Activated CD8-positive, alpha-beta T cell treated with anti-CD3 and anti-CD28 coated beads for 36 hours (primary cell): ENCODE data around the gene PIK3R2. TPM values are rescaled to one million over a fixed set of nuclear protein-coding genes. Genes with fewer than 3 reads are reported as not detected.
A peak's percentile ranks its signal among the peaks of the same experiment; 100 is the strongest.

Source experiments
- ATAC-seq: fragments of 200-7000 bp; cut with Tn5 transposase; one replicate; pipeline ENCODE4 v1.10.0; 2021; ENCODE audit warnings: mild to moderate bottlenecking, moderate library complexity
- CTCF ChIA-PET: fragments of 350-600 bp; sonication (Branson Sonifier 250); formaldehyde crosslinking; loops from one replicate; lab custom pipeline; 2021; ENCODE audit warnings: antibody characterized with exemption; lab: Charles Lee
- POLR2A ChIA-PET: fragments of 350-600 bp; sonication (Branson Sonifier 250); formaldehyde crosslinking; loops from one replicate; lab custom pipeline; 2021; ENCODE audit warnings: antibody characterized with exemption; lab: Charles Lee
- DNase-seq: peaks from one replicate; pipeline ENCODE4 v3.0.0-alpha.2; 2020
- H3K27ac Mint-ChIP-seq: one replicate; pipeline ENCODE4 v1.8.0; 2021; ENCODE audit warnings: mild to moderate bottlenecking, mixed read lengths
- H3K27me3 Mint-ChIP-seq: one replicate; pipeline ENCODE4 v1.8.0; 2021; ENCODE audit warnings: mixed read lengths
- H3K36me3 Mint-ChIP-seq: one replicate; pipeline ENCODE4 v1.8.0; 2021; ENCODE audit warnings: low read depth, mixed read lengths
- H3K4me1 Mint-ChIP-seq: one replicate; pipeline ENCODE4 v1.8.0; 2021; ENCODE audit warnings: low read depth, mixed read lengths
- H3K4me3 Mint-ChIP-seq: one replicate; pipeline ENCODE4 v1.8.0; 2021; ENCODE audit warnings: mild to moderate bottlenecking, moderate library complexity, mixed read lengths
- H3K9me3 Mint-ChIP-seq: one replicate; pipeline ENCODE4 v1.8.0; 2021; ENCODE audit warnings: mixed read lengths
- intact Hi-C: fragments of 100-400 bp; cut with micrococcal nuclease; formaldehyde crosslinking; loops from one replicate; pipeline ENCODE4 v1.10.0; 2022
- total RNA-seq, 2 experiments: library from RNA; stranded (reverse); gene quantifications; one replicate each; pipeline ENCODE4 v1.2.3, GENCODE V29; 2021
- TF ChIP-seq, protein P1 (sequence below): fragments of 200-600 bp; IDR thresholded peaks from one replicate; pipeline ENCODE4 v1.8.0; 2022; ENCODE audit warnings: antibody characterized with exemption, mild to moderate bottlenecking

PIK3R2 gene
- total RNA-seq, 2 experiments from 2014 or later = 15.0 to 15.8 TPM

DNA sequence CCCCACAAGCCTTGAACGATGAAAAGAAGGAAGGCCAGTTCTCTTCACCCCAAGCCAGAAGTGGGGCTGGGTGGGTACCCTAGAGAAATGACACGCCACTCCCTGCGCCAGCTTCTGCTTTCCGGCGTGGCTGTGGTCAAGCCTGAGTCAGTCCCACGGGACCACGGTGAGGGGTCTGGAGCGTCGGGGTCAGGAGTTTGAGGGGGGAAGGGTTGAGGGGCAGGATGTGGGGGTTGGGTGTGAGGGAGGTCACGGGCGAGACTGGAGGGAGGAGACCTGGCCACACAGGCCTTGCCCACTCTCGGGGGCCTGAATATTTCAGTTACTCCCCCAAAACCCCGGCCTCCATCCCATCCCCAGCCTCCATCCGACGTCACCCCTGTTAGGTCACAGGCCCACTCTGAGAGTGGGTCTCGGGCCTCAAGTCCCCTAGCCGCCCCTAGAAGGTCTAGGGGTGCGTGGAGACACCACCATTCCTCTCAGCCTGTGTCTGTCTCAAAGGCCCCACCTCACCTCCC, 20.1 kb downstream of the PIK3R2 start:
- H3K4me1 Mint-ChIP-seq = peaks cover 7% of the 10 kb centered on the region
- peak overlapping the region; percentile 80 for H3K4me3 Mint-ChIP-seq
- H3K36me3 Mint-ChIP-seq = peaks cover 9% of the 10 kb centered on the region
- no peaks in the 10 kb centered on the region for H3K9me3 Mint-ChIP-seq
- ATAC-seq = no peak
- TF ChIP-seq, protein P1, sequence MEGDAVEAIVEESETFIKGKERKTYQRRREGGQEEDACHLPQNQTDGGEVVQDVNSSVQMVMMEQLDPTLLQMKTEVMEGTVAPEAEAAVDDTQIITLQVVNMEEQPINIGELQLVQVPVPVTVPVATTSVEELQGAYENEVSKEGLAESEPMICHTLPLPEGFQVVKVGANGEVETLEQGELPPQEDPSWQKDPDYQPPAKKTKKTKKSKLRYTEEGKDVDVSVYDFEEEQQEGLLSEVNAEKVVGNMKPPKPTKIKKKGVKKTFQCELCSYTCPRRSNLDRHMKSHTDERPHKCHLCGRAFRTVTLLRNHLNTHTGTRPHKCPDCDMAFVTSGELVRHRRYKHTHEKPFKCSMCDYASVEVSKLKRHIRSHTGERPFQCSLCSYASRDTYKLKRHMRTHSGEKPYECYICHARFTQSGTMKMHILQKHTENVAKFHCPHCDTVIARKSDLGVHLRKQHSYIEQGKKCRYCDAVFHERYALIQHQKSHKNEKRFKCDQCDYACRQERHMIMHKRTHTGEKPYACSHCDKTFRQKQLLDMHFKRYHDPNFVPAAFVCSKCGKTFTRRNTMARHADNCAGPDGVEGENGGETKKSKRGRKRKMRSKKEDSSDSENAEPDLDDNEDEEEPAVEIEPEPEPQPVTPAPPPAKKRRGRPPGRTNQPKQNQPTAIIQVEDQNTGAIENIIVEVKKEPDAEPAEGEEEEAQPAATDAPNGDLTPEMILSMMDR = no peak
- H3K27me3 Mint-ChIP-seq = no peaks in the 10 kb centered on the region
- peak overlapping the region; percentile 57 for H3K27ac Mint-ChIP-seq
- DNase-seq = no peak
- ChIA-PET POLR2A (interaction anchor here (1.3 kb wide), 1 partner anchor 13 kb away, joined by 4 read pairs; no protein-coding TSS in a partner anchor), CTCF (interaction anchor here (1.3 kb wide), 1 partner anchor 60 kb away, joined by 7 read pairs; no protein-coding TSS in a partner anchor)
- intact Hi-C loops = no loop called here

DNA sequence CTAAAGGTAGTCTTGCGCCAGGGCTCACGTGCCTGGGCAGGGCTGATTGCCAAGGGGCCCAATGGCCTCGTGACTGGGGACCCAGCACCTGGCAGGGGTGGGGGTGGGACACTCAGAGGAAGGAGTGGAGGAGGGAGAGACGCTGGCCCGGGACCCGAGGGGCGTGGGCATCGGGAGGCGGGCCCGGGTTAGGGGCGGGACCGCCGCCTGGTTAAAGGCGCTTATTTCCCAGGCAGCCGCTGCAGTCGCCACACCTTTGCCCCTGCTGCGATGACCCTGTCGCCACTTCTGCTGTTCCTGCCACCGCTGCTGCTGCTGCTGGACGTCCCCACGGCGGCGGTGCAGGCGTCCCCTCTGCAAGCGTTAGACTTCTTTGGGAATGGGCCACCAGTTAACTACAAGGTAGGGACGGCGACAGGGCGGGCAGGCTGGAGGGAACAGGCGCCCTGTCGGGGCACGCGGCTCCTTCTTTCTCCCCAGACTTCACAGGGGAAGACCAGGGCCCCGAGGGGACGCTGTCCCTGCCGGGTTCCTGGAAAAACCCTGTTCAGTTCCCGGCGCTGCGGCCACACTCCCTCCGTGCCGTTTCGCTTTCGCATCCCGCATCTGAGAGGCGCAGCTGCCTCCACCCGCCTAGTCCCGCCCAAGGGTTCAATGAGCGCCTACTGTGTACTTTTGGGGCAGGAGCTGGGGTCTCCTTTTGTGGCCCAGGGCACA, 20.8 kb downstream of the PIK3R2 start, which contains the start of gene IFI30:
IFI30 (plus strand) TSS at position 242 of the 717 bp plus-strand sequence; CDS start at position 271, 29 bp downstream.
- intact Hi-C loops = no loop called here
- POLR2A ChIA-PET = interaction anchor here (0.9 to 1.3 kb wide), 3 partner anchors 8 to 25 kb away, joined by 3 to 5 read pairs (median 5); no protein-coding TSS in a partner anchor

DNA sequence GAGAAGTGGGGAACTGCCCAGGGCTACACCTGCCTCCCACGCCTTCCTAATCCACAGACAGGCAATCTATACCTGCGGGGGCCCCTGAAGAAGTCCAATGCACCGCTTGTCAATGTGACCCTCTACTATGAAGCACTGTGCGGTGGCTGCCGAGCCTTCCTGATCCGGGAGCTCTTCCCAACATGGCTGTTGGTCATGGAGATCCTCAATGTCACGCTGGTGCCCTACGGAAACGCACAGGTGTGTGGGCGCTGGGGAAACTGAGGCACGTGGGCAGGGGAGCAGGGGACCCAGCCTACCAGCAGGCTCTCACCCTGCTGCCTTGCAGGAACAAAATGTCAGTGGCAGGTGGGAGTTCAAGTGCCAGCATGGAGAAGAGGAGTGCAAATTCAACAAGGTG, 22.0 kb downstream of the PIK3R2 start:
- DNase-seq (no peak), ATAC-seq (no peak)
- Mint-ChIP-seq H3K27ac (no peak overlapping the region), H3K36me3 (peaks cover 4% of the 10 kb centered on the region), H3K9me3 (no peaks in the 10 kb centered on the region), H3K27me3 (no peaks in the 10 kb centered on the region), H3K4me1 (peaks cover 7% of the 10 kb centered on the region), H3K4me3 (peak overlapping the region; percentile 80)
- intact Hi-C loops = no loop called here
- TF ChIP-seq, protein P1 = no peak
- ChIA-PET CTCF (interaction anchor here (0.9 to 1.3 kb wide), 4 partner anchors 13 to 62 kb away, joined by 3 to 4 read pairs (median 4); partner anchors contain the start of gene MPV17L2), POLR2A (interaction anchor here (1.3 kb wide), 1 partner anchor 9 kb away, joined by 5 read pairs; no protein-coding TSS in a partner anchor)

More for the DNA sequence above, 20.8 kb downstream of the PIK3R2 start, which contains the start of gene IFI30:
- DNase-seq = peak; percentile 72
- no peaks in the 10 kb centered on the region for H3K9me3 Mint-ChIP-seq
- H3K36me3 Mint-ChIP-seq = peaks cover 4% of the 10 kb centered on the region
- peaks cover 7% of the 10 kb centered on the region for H3K4me1 Mint-ChIP-seq
- peak within 1 kb of the TSS; percentile 57 for H3K27ac Mint-ChIP-seq
- TF ChIP-seq, protein P1 = no peak
- ATAC-seq = peak; percentile 86
- H3K27me3 Mint-ChIP-seq = no peaks in the 10 kb centered on the region
- CTCF ChIA-PET = interaction anchor here (0.9 to 1.3 kb wide), 3 partner anchors 12 to 61 kb away, joined by 3 to 4 read pairs (median 3); partner anchors contain the start of gene MPV17L2
- H3K4me3 Mint-ChIP-seq = peak within 1 kb of the TSS; percentile 80

DNA sequence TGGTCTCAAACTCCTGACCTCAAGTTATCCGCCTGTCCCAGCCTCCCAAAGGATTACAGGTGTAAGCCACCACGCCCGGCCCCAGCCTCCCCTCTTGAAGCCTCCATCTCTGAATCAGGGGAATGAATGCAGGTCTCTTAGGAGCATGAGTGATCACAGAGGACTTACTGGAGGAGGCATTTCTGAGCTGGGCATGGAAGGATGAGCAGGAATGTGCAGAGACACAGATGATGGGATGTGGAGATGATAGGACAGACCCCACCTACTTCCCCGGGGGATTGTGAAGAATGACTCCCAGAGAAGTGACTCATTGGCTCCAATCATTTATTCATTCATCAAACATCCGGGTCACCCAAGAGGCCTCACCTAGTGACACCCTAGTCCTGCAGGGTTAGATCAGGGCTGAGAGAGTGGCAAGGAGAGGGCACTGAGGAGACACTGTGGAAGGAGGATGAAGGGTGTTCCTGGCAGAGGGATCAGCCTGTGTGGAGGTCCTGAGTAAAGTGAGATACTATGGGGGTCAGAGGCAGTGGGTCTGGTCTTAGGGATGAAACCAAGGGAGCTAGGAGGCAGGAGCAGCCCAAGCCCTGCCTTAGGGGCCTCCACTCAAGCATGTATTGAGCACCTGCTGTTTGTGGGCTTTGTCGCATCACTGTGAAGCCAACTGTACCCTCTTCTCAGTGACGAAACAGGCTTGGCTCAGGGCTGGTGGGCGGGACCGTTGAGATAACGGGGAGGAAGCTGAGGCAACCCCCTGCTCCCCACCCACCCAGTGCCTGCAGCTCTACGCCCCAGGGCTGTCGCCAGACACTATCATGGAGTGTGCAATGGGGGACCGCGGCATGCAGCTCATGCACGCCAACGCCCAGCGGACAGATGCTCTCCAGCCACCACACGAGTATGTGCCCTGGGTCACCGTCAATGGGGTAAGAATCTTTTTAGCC, 23.7 kb downstream of the PIK3R2 start:
- Mint-ChIP-seq H3K4me1 (peaks cover 7% of the 10 kb centered on the region), H3K27me3 (no peaks in the 10 kb centered on the region), H3K36me3 (peaks cover 4% of the 10 kb centered on the region), H3K27ac (no peak overlapping the region), H3K4me3 (no peak overlapping the region), H3K9me3 (no peaks in the 10 kb centered on the region)
- TF ChIP-seq, protein P1 = no peak
- POLR2A ChIA-PET = interaction anchor here (0.6 to 2.0 kb wide), 3 partner anchors 8 to 25 kb away, joined by 3 to 7 read pairs (median 4); no protein-coding TSS in a partner anchor
- intact Hi-C loops = no loop called here
- ATAC-seq (no peak), DNase-seq (no peak)
- CTCF ChIA-PET = interaction anchor here (0.7 to 1.9 kb wide), 7 partner anchors 8 to 76 kb away, joined by 3 to 7 read pairs (median 3); no protein-coding TSS in a partner anchor
